HTR-8/SVneo (cell line): ENCODE data around the gene ILKAP.

ENCODE experiments used
- DNase-seq: peaks from one replicate; pipeline ENCODE4 v3.0.0; 2011; ENCODE audit warnings: low spot score, mixed read lengths; ENCODE audit not compliant: insufficient read length
- FAIRE-seq: peaks from 2 replicates; lab custom pipeline; 2011; peaks lifted over from hg19 to GRCh38; lab: Jason Lieb, UNC

The ILKAP gene

GRCh38 chr2:238127165-238128060 lies 76.1 kb downstream of the ILKAP start:
- DNase-seq = no peak
- FAIRE-seq = no peak

GRCh38 chr2:238126775-238127164 lies 76.7 kb downstream of the ILKAP start:
- DNase-seq = no peak
- peak; percentile 99 for FAIRE-seq

GRCh38 chr2:238126338-238126737 lies 77.2 kb downstream of the ILKAP start:
- no peak for FAIRE-seq

GRCh38 chr2:238125127-238125885 lies 78.2 kb downstream of the ILKAP start:
- FAIRE-seq (no peak), DNase-seq (no peak)

More at GRCh38 chr2:238126338-238126737, 77.2 kb downstream of the ILKAP start:
- DNase-seq = no peak

GRCh38 chr2:238124488-238125126 lies 78.9 kb downstream of the ILKAP start:
- no peak for DNase-seq
- FAIRE-seq = peak; percentile 96

- no peak for DNase-seq
- FAIRE-seq = no peak
Observed at GRCh38 chr2:238123991-238124470, 79.5 kb downstream of the ILKAP start.

GRCh38 chr2:238123218-238123971 lies 80.1 kb downstream of the ILKAP start:
- no peak for FAIRE-seq
- DNase-seq = no peak

GRCh38 chr2:238122287-238123217 lies 80.9 kb downstream of the ILKAP start:
- no peak for DNase-seq
- no peak for FAIRE-seq

GRCh38 chr2:238121511-238122286 lies 81.8 kb downstream of the ILKAP start:
- DNase-seq = no peak
- FAIRE-seq = no peak

- FAIRE-seq (no peak), DNase-seq (peak; percentile 31)
Observed at GRCh38 chr2:238120463-238121298, 82.8 kb downstream of the ILKAP start.
